ENCODE results near the gene ABHD17B.

GRCh38 chr9:71824257-71824656, 86.7 kb downstream of the ABHD17B start:
- TF ChIP-seq CTCF (IDR thresholded peaks at IDR 0.05; ENCODE audit: low read depth, low read length), result no peak
- TF ChIP-seq POLR2A (IDR thresholded peaks at IDR 0.05; ENCODE audit: extremely low read depth, insufficient read length), result no peak
- TF ChIP-seq MAX (IDR thresholded peaks at IDR 0.05; ENCODE audit: low read depth, low read length), result no peak
- TF ChIP-seq MYC (IDR thresholded peaks at IDR 0.05; ENCODE audit: low read depth, low read length), result no peak

Data from NB4 (cell line).